Activated naive CD8-positive, alpha-beta T cell (primary cell): Measurements from ENCODE around the gene PCDH9.

Experiments used
- H3K27ac Mint-ChIP-seq: one replicate; pipeline ENCODE4 v1.8.0; 2021; ENCODE audit warnings: mixed read lengths
- H3K27me3 Mint-ChIP-seq: one replicate; pipeline ENCODE4 v1.8.0; 2021; ENCODE audit warnings: mixed read lengths
- H3K36me3 Mint-ChIP-seq: one replicate; pipeline ENCODE4 v1.8.0; 2021; ENCODE audit warnings: mixed read lengths
- H3K4me1 Mint-ChIP-seq: one replicate; pipeline ENCODE4 v1.8.0; 2021; ENCODE audit warnings: low read depth, mixed read lengths
- H3K4me3 Mint-ChIP-seq: one replicate; pipeline ENCODE4 v1.8.0; 2021; ENCODE audit warnings: mild to moderate bottlenecking, mixed read lengths
- H3K9me3 Mint-ChIP-seq: one replicate; pipeline ENCODE4 v1.8.0; 2021; ENCODE audit warnings: low read depth, mixed read lengths

PCDH9 gene

DNA sequence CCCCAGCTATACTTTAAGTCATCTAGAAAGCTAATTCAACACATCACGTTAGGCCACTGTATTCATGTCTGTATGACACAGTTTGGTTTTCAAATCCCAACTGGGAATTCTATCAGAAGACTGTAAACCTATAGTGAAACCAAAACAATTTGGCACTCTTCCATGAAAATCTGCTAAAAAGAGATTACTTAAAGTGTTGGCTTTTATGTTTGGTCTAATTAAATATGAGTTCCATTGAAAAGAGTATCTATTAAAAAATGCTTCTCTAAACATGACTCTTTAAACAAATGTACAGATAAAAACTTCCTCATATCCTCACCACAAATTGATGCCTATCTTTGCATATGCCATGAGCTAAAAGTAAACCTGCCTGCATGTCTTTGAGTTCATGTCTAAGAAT is 25.4 kb downstream of the PCDH9 start:
- Mint-ChIP-seq H3K9me3 (no peaks in the 10 kb centered on the region), H3K27me3 (no peaks in the 10 kb centered on the region), H3K27ac (no peak overlapping the region), H3K4me3 (no peak overlapping the region), H3K36me3 (no peaks in the 10 kb centered on the region), H3K4me1 (no peaks in the 10 kb centered on the region)

- Mint-ChIP-seq H3K36me3 (no peaks in the 10 kb centered on the region), H3K4me3 (no peak overlapping the region), H3K4me1 (no peaks in the 10 kb centered on the region), H3K27me3 (no peaks in the 10 kb centered on the region), H3K27ac (no peak overlapping the region), H3K9me3 (no peaks in the 10 kb centered on the region)
Measured at GRCh38 chr13:67200605-67201004, 29.5 kb downstream of the PCDH9 start.

- H3K36me3 Mint-ChIP-seq, result no peaks in the 10 kb centered on the region
- no peaks in the 10 kb centered on the region for H3K9me3 Mint-ChIP-seq
- no peak overlapping the region for H3K4me3 Mint-ChIP-seq
- no peaks in the 10 kb centered on the region for H3K27me3 Mint-ChIP-seq
- H3K4me1 Mint-ChIP-seq, result no peaks in the 10 kb centered on the region
- no peak overlapping the region for H3K27ac Mint-ChIP-seq
Measured at GRCh38 chr13:67200183-67200582, 30.0 kb downstream of the PCDH9 start.

- no peak overlapping the region for H3K27ac Mint-ChIP-seq
- H3K9me3 Mint-ChIP-seq, result no peaks in the 10 kb centered on the region
- H3K4me1 Mint-ChIP-seq, result no peaks in the 10 kb centered on the region
Measured at GRCh38 chr13:67197704-67198103, 32.4 kb downstream of the PCDH9 start.

GRCh38 chr13:67193979-67194378 is 36.2 kb downstream of the PCDH9 start:
- H3K27ac Mint-ChIP-seq, result no peak overlapping the region
- no peaks in the 10 kb centered on the region for H3K4me1 Mint-ChIP-seq
- no peaks in the 10 kb centered on the region for H3K36me3 Mint-ChIP-seq
- H3K27me3 Mint-ChIP-seq, result peaks cover 2% of the 10 kb centered on the region
- no peaks in the 10 kb centered on the region for H3K9me3 Mint-ChIP-seq
- no peak overlapping the region for H3K4me3 Mint-ChIP-seq

More at GRCh38 chr13:67197704-67198103, 32.4 kb downstream of the PCDH9 start:
- H3K4me3 Mint-ChIP-seq, result no peak overlapping the region
- H3K36me3 Mint-ChIP-seq, result no peaks in the 10 kb centered on the region
- H3K27me3 Mint-ChIP-seq, result no peaks in the 10 kb centered on the region

DNA sequence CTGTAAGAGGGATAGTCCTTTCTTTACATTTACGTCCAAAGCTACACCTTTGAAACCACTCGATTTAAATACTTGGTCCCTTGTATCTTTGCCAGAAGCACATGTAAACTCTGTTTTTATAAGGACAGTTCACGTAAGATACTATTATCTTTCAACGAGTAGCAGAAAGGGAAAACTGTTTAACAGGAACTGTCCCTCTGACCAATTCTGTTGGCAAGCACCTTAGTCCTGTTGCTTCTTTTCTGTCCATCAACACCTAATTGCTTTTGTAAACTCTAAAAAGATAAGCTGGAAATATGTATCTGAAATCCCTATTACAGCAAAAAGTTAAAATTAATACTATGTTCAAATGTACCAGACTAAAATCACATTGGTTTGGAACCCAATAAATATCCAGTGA is 37.4 kb downstream of the PCDH9 start:
- Mint-ChIP-seq H3K4me3 (no peak overlapping the region), H3K36me3 (no peaks in the 10 kb centered on the region), H3K27ac (no peak overlapping the region), H3K9me3 (no peaks in the 10 kb centered on the region), H3K27me3 (peaks cover 2% of the 10 kb centered on the region), H3K4me1 (no peaks in the 10 kb centered on the region)

DNA sequence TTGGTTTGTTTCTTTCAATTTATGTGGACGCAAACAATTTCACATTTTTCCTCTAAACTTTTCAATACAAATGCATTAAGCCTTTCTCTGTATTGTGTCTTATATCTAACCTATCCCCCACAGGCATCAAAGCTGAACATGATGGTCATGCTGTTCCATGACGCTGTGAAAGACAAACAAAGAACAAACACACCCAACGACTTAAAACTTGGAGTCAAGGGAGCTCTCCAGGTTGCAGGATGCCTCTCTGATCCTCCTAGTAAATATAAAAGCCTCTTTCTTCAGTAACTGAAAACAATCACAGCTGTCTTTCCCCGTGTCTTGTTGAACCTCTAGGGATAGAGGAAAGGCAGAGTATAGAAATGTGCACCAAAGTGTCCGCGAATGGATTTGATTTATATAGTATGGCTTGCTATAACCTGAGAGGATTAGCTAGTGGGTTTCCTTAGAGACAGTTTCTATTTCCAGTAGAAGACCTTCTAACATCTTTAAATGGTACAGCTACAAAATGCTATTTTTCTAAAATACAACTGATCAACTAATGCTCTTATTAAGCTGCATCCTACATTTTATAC is 43.1 kb downstream of the PCDH9 start:
- no peaks in the 10 kb centered on the region for H3K9me3 Mint-ChIP-seq
- no peaks in the 10 kb centered on the region for H3K36me3 Mint-ChIP-seq
- no peaks in the 10 kb centered on the region for H3K27me3 Mint-ChIP-seq
- H3K4me1 Mint-ChIP-seq, result no peaks in the 10 kb centered on the region
- H3K27ac Mint-ChIP-seq, result no peak overlapping the region
- H3K4me3 Mint-ChIP-seq, result no peak overlapping the region

DNA sequence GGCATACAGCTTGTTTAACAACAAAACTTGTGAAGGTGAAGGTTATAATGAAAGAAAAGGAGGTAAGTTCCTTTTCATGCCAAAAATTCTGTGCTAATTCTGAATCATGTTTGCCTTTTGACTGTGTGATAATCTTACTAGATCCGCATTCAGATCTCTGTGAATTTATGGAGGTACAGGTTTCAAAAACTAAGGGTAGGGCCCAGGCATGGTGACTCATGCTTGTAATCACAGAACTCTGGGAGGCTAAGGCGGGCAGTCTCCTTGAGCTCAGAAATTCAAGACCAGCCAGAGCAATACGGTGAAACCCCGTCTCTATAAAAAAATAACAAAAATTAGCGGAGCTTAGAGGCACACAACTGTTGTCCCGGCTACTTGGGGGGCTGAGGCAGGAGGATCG is 45.9 kb downstream of the PCDH9 start:
- Mint-ChIP-seq H3K4me3 (no peak overlapping the region), H3K27me3 (no peaks in the 10 kb centered on the region), H3K27ac (no peak overlapping the region), H3K4me1 (no peaks in the 10 kb centered on the region), H3K9me3 (no peaks in the 10 kb centered on the region), H3K36me3 (no peaks in the 10 kb centered on the region)

DNA sequence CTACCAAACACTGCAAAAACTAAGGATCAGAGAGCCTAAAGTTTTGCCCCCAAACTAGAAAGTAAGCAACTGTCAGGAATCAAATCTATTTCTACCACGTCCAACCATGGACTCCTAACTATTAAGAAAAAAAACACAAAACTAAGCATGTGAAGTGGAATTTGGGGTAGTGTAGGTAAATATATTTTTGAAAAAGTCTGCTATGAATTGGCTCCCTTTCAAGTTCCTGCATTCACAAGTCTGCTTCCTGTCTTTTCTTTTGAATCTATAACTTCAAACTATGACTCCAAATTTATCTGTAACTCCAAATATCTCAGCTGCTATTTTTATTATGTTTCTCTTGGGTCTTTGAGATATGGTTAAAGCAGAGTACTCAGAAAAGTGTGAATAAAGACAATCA is 47.0 kb downstream of the PCDH9 start:
- Mint-ChIP-seq H3K27ac (no peak overlapping the region), H3K4me1 (no peaks in the 10 kb centered on the region), H3K4me3 (no peak overlapping the region), H3K27me3 (no peaks in the 10 kb centered on the region), H3K9me3 (no peaks in the 10 kb centered on the region), H3K36me3 (no peaks in the 10 kb centered on the region)

- Mint-ChIP-seq H3K4me1 (no peaks in the 10 kb centered on the region), H3K36me3 (no peaks in the 10 kb centered on the region), H3K27ac (no peak overlapping the region), H3K4me3 (no peak overlapping the region), H3K27me3 (no peaks in the 10 kb centered on the region), H3K9me3 (no peaks in the 10 kb centered on the region)
Measured at GRCh38 chr13:67175836-67176459, 54.2 kb downstream of the PCDH9 start.

DNA sequence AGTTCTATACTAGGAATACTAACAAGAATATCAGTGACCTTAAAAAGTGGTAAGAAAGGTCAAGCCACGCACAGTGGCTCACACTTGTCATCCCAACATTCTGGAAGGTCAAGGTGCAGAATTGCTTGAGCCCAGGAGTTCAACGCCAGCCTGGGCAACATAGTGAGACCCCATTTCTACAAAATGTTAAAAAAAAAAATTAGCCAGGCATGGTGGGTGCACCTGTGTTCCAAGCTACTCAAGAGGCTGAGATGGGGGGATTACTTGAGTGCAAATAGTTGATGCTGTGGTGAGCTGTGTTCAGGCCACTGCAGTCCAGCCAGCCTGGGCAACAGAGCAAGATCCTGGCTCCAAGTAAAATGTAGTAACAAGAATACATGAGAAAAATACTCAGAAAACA is 61.8 kb downstream of the PCDH9 start:
- Mint-ChIP-seq H3K36me3 (no peaks in the 10 kb centered on the region), H3K4me1 (no peaks in the 10 kb centered on the region), H3K9me3 (no peaks in the 10 kb centered on the region), H3K27ac (no peak overlapping the region), H3K4me3 (no peak overlapping the region), H3K27me3 (no peaks in the 10 kb centered on the region)

DNA sequence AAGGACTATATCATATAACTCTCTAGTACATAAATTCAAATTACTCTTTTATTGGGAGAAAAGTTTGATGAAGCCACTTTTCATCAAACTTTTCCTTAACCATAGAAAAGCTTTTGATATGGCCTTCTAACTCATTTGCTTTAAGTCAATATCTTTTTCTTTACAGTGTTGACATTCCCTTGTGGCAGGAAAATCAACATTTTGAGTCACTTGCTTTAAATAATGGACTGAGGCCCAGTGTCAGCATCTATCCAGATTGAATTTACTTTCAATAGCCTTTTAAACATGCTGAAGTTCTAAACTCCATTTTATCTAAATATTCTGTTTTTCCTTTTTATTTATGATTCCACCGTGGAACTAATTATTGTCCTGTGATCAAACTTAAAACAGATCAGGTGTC is 62.7 kb downstream of the PCDH9 start:
- no peaks in the 10 kb centered on the region for H3K9me3 Mint-ChIP-seq
- no peak overlapping the region for H3K27ac Mint-ChIP-seq
- no peaks in the 10 kb centered on the region for H3K4me1 Mint-ChIP-seq
- H3K36me3 Mint-ChIP-seq, result no peaks in the 10 kb centered on the region
- no peaks in the 10 kb centered on the region for H3K27me3 Mint-ChIP-seq
- H3K4me3 Mint-ChIP-seq, result no peak overlapping the region

DNA sequence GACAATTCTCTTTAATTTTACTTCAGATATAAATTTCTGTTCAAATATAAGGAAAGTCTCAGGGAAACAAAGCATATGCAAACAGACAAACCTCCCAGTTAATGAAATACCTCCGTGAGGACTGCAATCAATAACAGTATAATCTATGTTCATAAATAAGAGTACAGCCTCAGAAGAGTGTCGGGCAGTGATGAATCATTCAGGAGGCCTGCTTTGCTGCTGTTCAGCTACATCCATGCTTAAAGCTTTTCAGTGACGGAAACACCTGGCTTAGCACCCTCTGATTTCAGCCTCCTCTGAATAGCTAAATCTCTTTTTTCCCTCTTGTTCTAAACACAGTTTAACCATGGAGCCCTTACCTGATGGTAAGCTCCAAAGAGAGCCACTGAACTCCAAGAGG is 69.0 kb downstream of the PCDH9 start:
- Mint-ChIP-seq H3K4me1 (no peaks in the 10 kb centered on the region), H3K9me3 (no peaks in the 10 kb centered on the region), H3K27me3 (no peaks in the 10 kb centered on the region), H3K27ac (no peak overlapping the region), H3K36me3 (no peaks in the 10 kb centered on the region), H3K4me3 (no peak overlapping the region)

DNA sequence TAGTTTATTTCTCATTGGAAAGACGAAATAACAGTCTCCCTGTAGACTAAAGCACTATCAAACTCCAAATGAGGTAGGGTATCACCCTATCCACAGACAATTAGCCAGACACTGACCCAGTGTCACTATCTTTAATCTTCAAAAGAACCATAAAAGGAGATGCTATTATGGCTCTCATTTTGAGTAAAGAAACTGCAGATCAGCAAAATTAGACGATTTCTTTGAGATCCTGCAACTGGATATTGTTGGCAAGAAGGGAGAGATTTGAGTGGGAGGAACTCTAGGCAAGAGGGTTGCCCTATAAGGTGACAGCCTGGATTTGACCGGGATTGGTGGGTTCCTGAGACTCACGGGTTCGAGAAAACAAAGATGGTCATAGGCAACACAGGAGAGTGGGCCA is 71.2 kb downstream of the PCDH9 start:
- Mint-ChIP-seq H3K27ac (no peak overlapping the region), H3K9me3 (no peaks in the 10 kb centered on the region), H3K36me3 (no peaks in the 10 kb centered on the region), H3K4me1 (no peaks in the 10 kb centered on the region), H3K27me3 (no peaks in the 10 kb centered on the region), H3K4me3 (no peak overlapping the region)

DNA sequence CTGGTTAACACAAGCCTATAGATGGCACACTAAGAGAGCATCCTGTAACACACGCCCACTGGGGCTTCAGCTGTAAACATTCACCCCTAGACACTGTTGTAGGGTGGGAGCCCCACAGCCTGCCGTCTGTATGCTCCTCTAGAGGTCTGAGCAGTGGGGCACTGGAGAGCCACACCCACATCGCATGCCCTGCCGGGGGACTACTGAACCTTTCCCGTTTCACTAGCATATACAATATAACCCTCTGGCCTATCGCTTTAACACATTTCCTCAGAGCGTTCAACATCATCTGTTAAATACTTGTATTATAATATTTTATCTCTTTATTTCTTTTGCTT is 73.4 kb downstream of the PCDH9 start:
- H3K4me3 Mint-ChIP-seq, result no peak overlapping the region
- H3K9me3 Mint-ChIP-seq, result no peaks in the 10 kb centered on the region
- H3K4me1 Mint-ChIP-seq, result no peaks in the 10 kb centered on the region
- H3K36me3 Mint-ChIP-seq, result no peaks in the 10 kb centered on the region
- H3K27ac Mint-ChIP-seq, result no peak overlapping the region
- no peaks in the 10 kb centered on the region for H3K27me3 Mint-ChIP-seq

- Mint-ChIP-seq H3K27me3 (no peaks in the 10 kb centered on the region), H3K4me1 (no peaks in the 10 kb centered on the region), H3K36me3 (no peaks in the 10 kb centered on the region), H3K9me3 (no peaks in the 10 kb centered on the region), H3K4me3 (no peak overlapping the region), H3K27ac (no peak overlapping the region)
Measured at GRCh38 chr13:67155898-67156722, 74.0 kb downstream of the PCDH9 start.
